Astrocyte (in vitro differentiated cells and primary cell): ENCODE measurements around the gene PANX3. TPM values are rescaled to one million over a fixed set of nuclear protein-coding genes. Genes with fewer than 3 reads are reported as not detected.

ENCODE experiments used
- DNase-seq: peaks from one replicate; pipeline ENCODE4 v3.0.0-alpha.2; 2010; ENCODE audit warnings: low read depth
- FAIRE-seq: peaks from 2 replicates; lab custom pipeline; 2011; peaks lifted over from hg19 to GRCh38; lab: Jason Lieb, UNC
- H2AFZ ChIP-seq: 2 replicates; pipeline ENCODE4 v1.6.0; 2012; ENCODE audit warnings: low read depth, low read length, inconsistent platforms
- H3K27ac ChIP-seq: 2 replicates; pipeline ENCODE4 v1.5.1; 2011; ENCODE audit warnings: low read depth, low read length, inconsistent platforms
- H3K27me3 ChIP-seq: 2 replicates; pipeline ENCODE4 v1.6.0; 2011; ENCODE audit warnings: low read length, inconsistent platforms; ENCODE audit not compliant: insufficient read depth
- H3K36me3 ChIP-seq: 2 replicates; pipeline ENCODE4 v1.5.1; 2011; ENCODE audit warnings: low read length, inconsistent platforms; ENCODE audit not compliant: insufficient read depth
- H3K4me1 ChIP-seq: 2 replicates; pipeline ENCODE4 v1.5.1; 2011; ENCODE audit warnings: low read length, inconsistent platforms; ENCODE audit not compliant: insufficient read depth
- H3K4me2 ChIP-seq: 2 replicates; pipeline ENCODE4 v1.6.0; 2012; ENCODE audit warnings: low read length, inconsistent platforms
- H3K4me3 ChIP-seq: 2 replicates; pipeline ENCODE4 v1.5.1; 2011; ENCODE audit warnings: low read depth, mild to moderate bottlenecking, low read length, inconsistent platforms; ENCODE audit not compliant: insufficient read depth
- H3K79me2 ChIP-seq: 2 replicates; pipeline ENCODE4 v1.6.0; 2012; ENCODE audit warnings: mild to moderate bottlenecking, low read length, inconsistent platforms; ENCODE audit not compliant: insufficient read depth
- H3K9ac ChIP-seq: 2 replicates; pipeline ENCODE4 v1.6.0; 2012; ENCODE audit warnings: mild to moderate bottlenecking, low read length, inconsistent platforms
- H3K9me3 ChIP-seq: 2 replicates; pipeline ENCODE4 v1.5.1; 2012; ENCODE audit warnings: low read depth, mild to moderate bottlenecking, low read length, inconsistent platforms; ENCODE audit not compliant: insufficient read depth
- H4K20me1 ChIP-seq: 2 replicates; pipeline ENCODE4 v1.6.0; 2012; ENCODE audit warnings: low read length, inconsistent platforms; ENCODE audit not compliant: insufficient read depth
- H3K27ac Mint-ChIP-seq: one replicate; pipeline ENCODE4 v1.8.0; 2021; ENCODE audit warnings: mild to moderate bottlenecking, mixed read lengths; ENCODE audit not compliant: unreplicated experiment
- H3K27me3 Mint-ChIP-seq: one replicate; pipeline ENCODE4 v1.8.0; 2021; ENCODE audit warnings: low read depth, mixed read lengths; ENCODE audit not compliant: unreplicated experiment
- H3K36me3 Mint-ChIP-seq: one replicate; pipeline ENCODE4 v1.8.0; 2021; ENCODE audit warnings: low read depth, mixed read lengths; ENCODE audit not compliant: unreplicated experiment
- H3K4me1 Mint-ChIP-seq: one replicate; pipeline ENCODE4 v1.8.0; 2021; ENCODE audit warnings: low read depth, mixed read lengths; ENCODE audit not compliant: unreplicated experiment
- H3K4me3 Mint-ChIP-seq: one replicate; pipeline ENCODE4 v1.8.0; 2021; ENCODE audit warnings: mild to moderate bottlenecking, moderate library complexity, mixed read lengths; ENCODE audit not compliant: unreplicated experiment
- H3K9me3 Mint-ChIP-seq: one replicate; pipeline ENCODE4 v1.8.0; 2021; ENCODE audit warnings: mild to moderate bottlenecking, mixed read lengths; ENCODE audit not compliant: unreplicated experiment
- CTCF ChIP-seq: IDR thresholded peaks from 2 replicates; pipeline ENCODE4 v1.5.1; 2011; ENCODE audit warnings: low read depth, mild to moderate bottlenecking, inconsistent platforms, low read length, moderate library complexity; ENCODE audit not compliant: insufficient read depth
- EZH2 ChIP-seq: IDR thresholded peaks from 2 replicates; pipeline ENCODE4 v1.6.1; 2012; ENCODE audit warnings: mild to moderate bottlenecking, low read length, inconsistent platforms; ENCODE audit not compliant: insufficient read depth
- total RNA-seq: library from RNA; stranded (reverse); gene quantifications from 2 replicates; pipeline ENCODE4 v1.2.1, GENCODE V29; 2021

PANX3 gene
- total RNA-seq, 1 donor from 2014 or later: not detected

- Histone ChIP-seq H3K4me3 (no peak overlapping the region), H3K36me3 (peaks cover 21% of the 10 kb centered on the region), H3K4me2 (no peak overlapping the region), H3K9ac (no peak overlapping the region), H3K4me1 (peaks cover 15% of the 10 kb centered on the region), H3K9me3 (no peaks in the 10 kb centered on the region), H3K27me3 (no peaks in the 10 kb centered on the region), H3K79me2 (peaks cover 49% of the 10 kb centered on the region), H4K20me1 (peaks cover 44% of the 10 kb centered on the region), H3K27ac (no peak overlapping the region), H2AFZ (no peak overlapping the region)
- TF ChIP-seq EZH2: no peak
- no peak for TF ChIP-seq CTCF
- DNase-seq (no peak), FAIRE-seq (no peak)
- peaks cover 7% of the 10 kb centered on the region for H3K36me3 Mint-ChIP-seq
- H3K4me3 Mint-ChIP-seq: no peak overlapping the region
- no peak overlapping the region for H3K27ac Mint-ChIP-seq
- H3K9me3 Mint-ChIP-seq: no peaks in the 10 kb centered on the region
- no peaks in the 10 kb centered on the region for H3K27me3 Mint-ChIP-seq
- peaks cover 4% of the 10 kb centered on the region for H3K4me1 Mint-ChIP-seq
These were observed 14.4 kb downstream of the PANX3 start for GRCh38 chr11:124625504-124626168.

- Histone ChIP-seq H3K4me3 (no peak overlapping the region), H3K36me3 (peaks cover 40% of the 10 kb centered on the region), H3K9ac (no peak overlapping the region), H3K4me1 (peaks cover 11% of the 10 kb centered on the region), H3K27me3 (no peaks in the 10 kb centered on the region), H2AFZ (no peak overlapping the region), H3K79me2 (peaks cover 49% of the 10 kb centered on the region), H4K20me1 (peaks cover 51% of the 10 kb centered on the region), H3K4me2 (no peak overlapping the region), H3K9me3 (no peaks in the 10 kb centered on the region), H3K27ac (no peak overlapping the region)
- H3K9me3 Mint-ChIP-seq: no peaks in the 10 kb centered on the region
- peaks cover 14% of the 10 kb centered on the region for H3K36me3 Mint-ChIP-seq
- FAIRE-seq: no peak
- H3K27me3 Mint-ChIP-seq: no peaks in the 10 kb centered on the region
- TF ChIP-seq CTCF (no peak), EZH2 (no peak)
- DNase-seq: no peak
- no peak overlapping the region for H3K4me3 Mint-ChIP-seq
- no peak overlapping the region for H3K27ac Mint-ChIP-seq
- H3K4me1 Mint-ChIP-seq: peaks cover 4% of the 10 kb centered on the region
These were observed 16.3 kb downstream of the PANX3 start for GRCh38 chr11:124627546-124627945.

GRCh38 chr11:124629961-124630360, 18.7 kb downstream of the PANX3 start:
- Mint-ChIP-seq H3K27me3 (no peaks in the 10 kb centered on the region), H3K27ac (no peak overlapping the region), H3K9me3 (no peaks in the 10 kb centered on the region), H3K4me3 (no peak overlapping the region), H3K4me1 (peaks cover 4% of the 10 kb centered on the region), H3K36me3 (peaks cover 14% of the 10 kb centered on the region)
- H3K4me2 ChIP-seq: no peak overlapping the region
- peaks cover 50% of the 10 kb centered on the region for H3K36me3 ChIP-seq
- no peaks in the 10 kb centered on the region for H3K9me3 ChIP-seq
- no peaks in the 10 kb centered on the region for H3K27me3 ChIP-seq
- H3K27ac ChIP-seq: no peak overlapping the region
- H3K79me2 ChIP-seq: peaks cover 26% of the 10 kb centered on the region
- H3K9ac ChIP-seq: no peak overlapping the region
- peaks cover 41% of the 10 kb centered on the region for H4K20me1 ChIP-seq
- H3K4me3 ChIP-seq: no peak overlapping the region
- FAIRE-seq (no peak), DNase-seq (no peak)
- H2AFZ ChIP-seq: no peak overlapping the region
- no peaks in the 10 kb centered on the region for H3K4me1 ChIP-seq
- no peak for TF ChIP-seq CTCF
- no peak for TF ChIP-seq EZH2
